ENCODE data around the gene MYO1B. TPM values are rescaled to one million over a fixed set of nuclear protein-coding genes. Genes with fewer than 3 reads are reported as not detected.

MYO1B gene
- total RNA-seq, 1 experiment from 2014 or later: 43.6 TPM

DNA sequence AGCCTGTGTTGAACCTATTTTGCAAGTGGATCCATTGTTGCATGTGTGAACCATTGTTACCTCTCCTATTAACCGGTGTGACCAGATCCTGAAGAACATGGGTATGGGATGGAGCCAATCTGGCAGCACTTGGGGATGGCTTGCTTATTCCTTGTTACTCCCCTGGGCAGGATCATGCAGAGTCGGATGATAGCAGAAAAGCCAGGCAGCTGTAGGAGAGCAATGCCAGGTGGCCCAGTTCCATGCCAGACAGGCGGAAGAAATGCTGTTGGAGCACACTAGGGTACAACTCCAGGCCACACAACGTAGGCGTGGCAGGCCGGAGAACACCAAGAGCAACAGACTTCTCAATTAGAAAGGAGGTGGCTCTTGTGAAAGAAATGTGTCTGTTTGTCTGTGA lies 16.3 kb upstream of the MYO1B start:
- no peak for ATAC-seq
- POLR2A ChIA-PET: no interaction called here

DNA sequence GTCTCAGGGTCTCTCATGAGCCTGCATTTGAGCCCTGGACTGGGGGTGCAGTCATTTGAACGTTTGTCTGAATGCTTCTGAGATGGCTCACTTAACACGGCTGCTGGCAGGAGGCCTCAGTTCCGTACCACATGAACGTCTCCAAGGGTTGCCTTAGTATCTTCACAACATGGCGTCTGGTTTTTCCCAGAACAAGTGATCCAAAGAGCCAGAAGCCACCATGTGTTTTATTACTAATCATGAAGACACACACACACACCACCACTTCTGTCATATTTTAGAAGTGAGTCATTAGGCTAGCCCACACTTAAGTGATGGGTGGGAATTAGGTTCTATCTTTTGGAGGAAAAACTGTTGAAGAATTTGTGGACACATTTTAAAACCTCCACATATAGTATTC lies 15.0 kb upstream of the MYO1B start:
- no peaks in the 10 kb centered on the region for H3K36me3 Mint-ChIP-seq
- no peaks in the 10 kb centered on the region for H3K9me3 Mint-ChIP-seq
- CTCF ChIA-PET: interaction anchor here (1.2 kb wide), 1 partner anchor 73 kb away, joined by 3 read pairs; no protein-coding TSS in a partner anchor
- DNase-seq (ENCODE audit: low spot score) (no peak), ATAC-seq (no peak)
- no peak for TF ChIP-seq ZNF219 (CRISPR knock-in tag; IDR thresholded peaks at IDR 0.05; ENCODE audit: borderline replicate concordance)
- TF ChIP-seq, protein P1, sequence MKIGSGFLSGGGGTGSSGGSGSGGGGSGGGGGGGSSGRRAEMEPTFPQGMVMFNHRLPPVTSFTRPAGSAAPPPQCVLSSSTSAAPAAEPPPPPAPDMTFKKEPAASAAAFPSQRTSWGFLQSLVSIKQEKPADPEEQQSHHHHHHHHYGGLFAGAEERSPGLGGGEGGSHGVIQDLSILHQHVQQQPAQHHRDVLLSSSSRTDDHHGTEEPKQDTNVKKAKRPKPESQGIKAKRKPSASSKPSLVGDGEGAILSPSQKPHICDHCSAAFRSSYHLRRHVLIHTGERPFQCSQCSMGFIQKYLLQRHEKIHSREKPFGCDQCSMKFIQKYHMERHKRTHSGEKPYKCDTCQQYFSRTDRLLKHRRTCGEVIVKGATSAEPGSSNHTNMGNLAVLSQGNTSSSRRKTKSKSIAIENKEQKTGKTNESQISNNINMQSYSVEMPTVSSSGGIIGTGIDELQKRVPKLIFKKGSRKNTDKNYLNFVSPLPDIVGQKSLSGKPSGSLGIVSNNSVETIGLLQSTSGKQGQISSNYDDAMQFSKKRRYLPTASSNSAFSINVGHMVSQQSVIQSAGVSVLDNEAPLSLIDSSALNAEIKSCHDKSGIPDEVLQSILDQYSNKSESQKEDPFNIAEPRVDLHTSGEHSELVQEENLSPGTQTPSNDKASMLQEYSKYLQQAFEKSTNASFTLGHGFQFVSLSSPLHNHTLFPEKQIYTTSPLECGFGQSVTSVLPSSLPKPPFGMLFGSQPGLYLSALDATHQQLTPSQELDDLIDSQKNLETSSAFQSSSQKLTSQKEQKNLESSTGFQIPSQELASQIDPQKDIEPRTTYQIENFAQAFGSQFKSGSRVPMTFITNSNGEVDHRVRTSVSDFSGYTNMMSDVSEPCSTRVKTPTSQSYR (CRISPR knock-in tag; IDR thresholded peaks at IDR 0.05): no peak
- no peak for TF ChIP-seq ETV6 (CRISPR knock-in tag; IDR thresholded peaks at IDR 0.05)
- TF ChIP-seq, protein P2, sequence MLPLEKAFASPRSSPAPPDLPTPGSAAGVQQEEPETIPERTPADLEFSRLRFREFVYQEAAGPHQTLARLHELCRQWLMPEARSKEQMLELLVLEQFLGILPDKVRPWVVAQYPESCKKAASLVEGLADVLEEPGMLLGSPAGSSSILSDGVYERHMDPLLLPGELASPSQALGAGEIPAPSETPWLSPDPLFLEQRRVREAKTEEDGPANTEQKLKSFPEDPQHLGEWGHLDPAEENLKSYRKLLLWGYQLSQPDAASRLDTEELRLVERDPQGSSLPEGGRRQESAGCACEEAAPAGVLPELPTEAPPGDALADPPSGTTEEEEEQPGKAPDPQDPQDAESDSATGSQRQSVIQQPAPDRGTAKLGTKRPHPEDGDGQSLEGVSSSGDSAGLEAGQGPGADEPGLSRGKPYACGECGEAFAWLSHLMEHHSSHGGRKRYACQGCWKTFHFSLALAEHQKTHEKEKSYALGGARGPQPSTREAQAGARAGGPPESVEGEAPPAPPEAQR (CRISPR knock-in tag; IDR thresholded peaks at IDR 0.05): no peak
- TF ChIP-seq RELA (CRISPR knock-in tag; IDR thresholded peaks at IDR 0.05; ENCODE audit: borderline replicate concordance): no peak
- no peak for TF ChIP-seq NFE2L1 (CRISPR knock-in tag; IDR thresholded peaks at IDR 0.05)
- TF ChIP-seq, protein P3, sequence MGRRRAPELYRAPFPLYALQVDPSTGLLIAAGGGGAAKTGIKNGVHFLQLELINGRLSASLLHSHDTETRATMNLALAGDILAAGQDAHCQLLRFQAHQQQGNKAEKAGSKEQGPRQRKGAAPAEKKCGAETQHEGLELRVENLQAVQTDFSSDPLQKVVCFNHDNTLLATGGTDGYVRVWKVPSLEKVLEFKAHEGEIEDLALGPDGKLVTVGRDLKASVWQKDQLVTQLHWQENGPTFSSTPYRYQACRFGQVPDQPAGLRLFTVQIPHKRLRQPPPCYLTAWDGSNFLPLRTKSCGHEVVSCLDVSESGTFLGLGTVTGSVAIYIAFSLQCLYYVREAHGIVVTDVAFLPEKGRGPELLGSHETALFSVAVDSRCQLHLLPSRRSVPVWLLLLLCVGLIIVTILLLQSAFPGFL (CRISPR knock-in tag; IDR thresholded peaks at IDR 0.05; ENCODE audit: borderline replicate concordance): no peak
- TF ChIP-seq CREB1 (CRISPR knock-in tag; IDR thresholded peaks at IDR 0.05): no peak
- TF ChIP-seq, protein P4, sequence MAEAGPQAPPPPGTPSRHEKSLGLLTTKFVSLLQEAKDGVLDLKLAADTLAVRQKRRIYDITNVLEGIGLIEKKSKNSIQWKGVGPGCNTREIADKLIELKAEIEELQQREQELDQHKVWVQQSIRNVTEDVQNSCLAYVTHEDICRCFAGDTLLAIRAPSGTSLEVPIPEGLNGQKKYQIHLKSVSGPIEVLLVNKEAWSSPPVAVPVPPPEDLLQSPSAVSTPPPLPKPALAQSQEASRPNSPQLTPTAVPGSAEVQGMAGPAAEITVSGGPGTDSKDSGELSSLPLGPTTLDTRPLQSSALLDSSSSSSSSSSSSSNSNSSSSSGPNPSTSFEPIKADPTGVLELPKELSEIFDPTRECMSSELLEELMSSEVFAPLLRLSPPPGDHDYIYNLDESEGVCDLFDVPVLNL (CRISPR knock-in tag; IDR thresholded peaks at IDR 0.05; ENCODE audit: borderline replicate concordance, low read depth): no peak
- TF ChIP-seq NFYB (CRISPR knock-in tag; conservative IDR thresholded peaks at IDR 0.05; ENCODE audit: low read depth): no peak
- TF ChIP-seq RORB (CRISPR knock-in tag; IDR thresholded peaks at IDR 0.05): no peak
- TF ChIP-seq, protein P5, sequence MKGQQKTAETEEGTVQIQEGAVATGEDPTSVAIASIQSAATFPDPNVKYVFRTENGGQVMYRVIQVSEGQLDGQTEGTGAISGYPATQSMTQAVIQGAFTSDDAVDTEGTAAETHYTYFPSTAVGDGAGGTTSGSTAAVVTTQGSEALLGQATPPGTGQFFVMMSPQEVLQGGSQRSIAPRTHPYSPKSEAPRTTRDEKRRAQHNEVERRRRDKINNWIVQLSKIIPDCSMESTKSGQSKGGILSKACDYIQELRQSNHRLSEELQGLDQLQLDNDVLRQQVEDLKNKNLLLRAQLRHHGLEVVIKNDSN (CRISPR knock-in tag; IDR thresholded peaks at IDR 0.05): no peak
- no peak for TF ChIP-seq GABPB1 (CRISPR knock-in tag; IDR thresholded peaks at IDR 0.05)
- no peak for TF ChIP-seq OVOL2 (CRISPR knock-in tag; IDR thresholded peaks at IDR 0.05; ENCODE audit: borderline replicate concordance)
- no peaks in the 10 kb centered on the region for H3K27me3 Mint-ChIP-seq (ENCODE audit: low read depth)
- no peak overlapping the region for H3K27ac Mint-ChIP-seq
- no peak overlapping the region for H3K4me3 Mint-ChIP-seq
- H3K4me1 Mint-ChIP-seq: peaks cover 13% of the 10 kb centered on the region
- POLR2A ChIA-PET: no interaction called here

More for the DNA sequence above, 16.3 kb upstream of the MYO1B start:
- Mint-ChIP-seq H3K4me1 (peaks cover 16% of the 10 kb centered on the region), H3K27ac (no peak overlapping the region), H3K36me3 (no peaks in the 10 kb centered on the region), H3K27me3 (ENCODE audit: low read depth) (no peaks in the 10 kb centered on the region), H3K4me3 (no peak overlapping the region), H3K9me3 (no peaks in the 10 kb centered on the region)
- no peak for TF ChIP-seq TEAD4 (CRISPR knock-in tag; IDR thresholded peaks at IDR 0.05)
- TF ChIP-seq GTF2I (CRISPR knock-in tag; conservative IDR thresholded peaks at IDR 0.05): no peak
- TF ChIP-seq JUN (CRISPR knock-in tag; IDR thresholded peaks at IDR 0.05): no peak
- TF ChIP-seq ZNF416 (CRISPR knock-in tag; IDR thresholded peaks at IDR 0.05): no peak
- TF ChIP-seq NR2C2 (CRISPR knock-in tag; IDR thresholded peaks at IDR 0.05): no peak
- no peak for TF ChIP-seq CREB1 (CRISPR knock-in tag; IDR thresholded peaks at IDR 0.05)
- CTCF ChIA-PET: no interaction called here
- no peak for DNase-seq (ENCODE audit: low spot score)
